HEK293 (cell line): Measurements from ENCODE around the gene CSRP1.

Experiments
- KLF1 ChIP-seq: fragments of 450-650 bp; formaldehyde crosslinking; IDR thresholded peaks from 2 replicates; pipeline ENCODE4 v1.5.1; 2016; ENCODE audit warnings: missing biosample characterization, missing genetic modification characterization
- REST ChIP-seq: fragments of 450-650 bp; formaldehyde crosslinking; IDR thresholded peaks from 2 replicates; pipeline ENCODE4 v1.5.1; 2016; ENCODE audit warnings: missing biosample characterization, missing genetic modification characterization
- SETDB1 ChIP-seq: IDR thresholded peaks from one replicate; pipeline ENCODE4 v1.6.1; 2017; ENCODE audit warnings: mild to moderate bottlenecking, low read length, moderate library complexity, mixed read lengths; ENCODE audit not compliant: insufficient read length
- TCF7L2 ChIP-seq: IDR thresholded peaks from 2 replicates; pipeline ENCODE4 v1.6.1; 2011; ENCODE audit warnings: low read depth, mild to moderate bottlenecking, inconsistent platforms, low read length, moderate library complexity, borderline replicate concordance
- ZEB2 ChIP-seq: fragments of 450-650 bp; formaldehyde crosslinking; IDR thresholded peaks from 2 replicates; pipeline ENCODE4 v1.5.1; 2016; ENCODE audit warnings: missing biosample characterization, missing genetic modification characterization
- ZFP3 ChIP-seq: fragments of 450-650 bp; formaldehyde crosslinking; IDR thresholded peaks from 2 replicates; pipeline ENCODE4 v1.5.1; 2016; ENCODE audit warnings: low read depth, missing biosample characterization, missing genetic modification characterization
- ZIC2 ChIP-seq: fragments of 450-650 bp; formaldehyde crosslinking; IDR thresholded peaks from 2 replicates; pipeline ENCODE4 v1.5.1; 2016; ENCODE audit warnings: missing biosample characterization, missing genetic modification characterization
- ZNF24 ChIP-seq: fragments of 450-650 bp; formaldehyde crosslinking; IDR thresholded peaks from 2 replicates; pipeline ENCODE4 v1.5.1; 2016; ENCODE audit warnings: missing biosample characterization, missing genetic modification characterization
- ZNF692 ChIP-seq: fragments of 450-650 bp; formaldehyde crosslinking; IDR thresholded peaks from 2 replicates; pipeline ENCODE4 v1.5.1; 2016; ENCODE audit warnings: missing biosample characterization, missing genetic modification characterization
- ZNF768 ChIP-seq: fragments of 450-650 bp; formaldehyde crosslinking; IDR thresholded peaks from 2 replicates; pipeline ENCODE4 v1.5.1; 2018; ENCODE audit warnings: missing biosample characterization, mild to moderate bottlenecking, missing genetic modification characterization
- TF ChIP-seq, protein P1 (sequence below): sonication (generic); formaldehyde crosslinking; IDR thresholded peaks from 2 replicates; pipeline ENCODE4 v1.8.1; 2022; ENCODE audit warnings: mild to moderate bottlenecking, moderate library complexity, missing genetic modification reagents
- TF ChIP-seq, protein P2 (sequence below): fragments of 450-650 bp; formaldehyde crosslinking; IDR thresholded peaks from 2 replicates; pipeline ENCODE4 v1.5.1; 2017; ENCODE audit warnings: missing biosample characterization, mild to moderate bottlenecking, missing genetic modification characterization, moderate library complexity
- TF ChIP-seq, protein P3 (sequence below): fragments of 450-650 bp; formaldehyde crosslinking; IDR thresholded peaks from 2 replicates; pipeline ENCODE4 v1.5.1; 2016; ENCODE audit warnings: missing biosample characterization, missing genetic modification characterization
- TF ChIP-seq, protein P4 (sequence below): fragments of 450-650 bp; formaldehyde crosslinking; IDR thresholded peaks from 2 replicates; pipeline ENCODE4 v1.5.1; 2016; ENCODE audit warnings: missing biosample characterization, missing genetic modification characterization

- TF ChIP-seq ZIC2 (tag by site-specific recombination): no peak
- TF ChIP-seq, protein P1, sequence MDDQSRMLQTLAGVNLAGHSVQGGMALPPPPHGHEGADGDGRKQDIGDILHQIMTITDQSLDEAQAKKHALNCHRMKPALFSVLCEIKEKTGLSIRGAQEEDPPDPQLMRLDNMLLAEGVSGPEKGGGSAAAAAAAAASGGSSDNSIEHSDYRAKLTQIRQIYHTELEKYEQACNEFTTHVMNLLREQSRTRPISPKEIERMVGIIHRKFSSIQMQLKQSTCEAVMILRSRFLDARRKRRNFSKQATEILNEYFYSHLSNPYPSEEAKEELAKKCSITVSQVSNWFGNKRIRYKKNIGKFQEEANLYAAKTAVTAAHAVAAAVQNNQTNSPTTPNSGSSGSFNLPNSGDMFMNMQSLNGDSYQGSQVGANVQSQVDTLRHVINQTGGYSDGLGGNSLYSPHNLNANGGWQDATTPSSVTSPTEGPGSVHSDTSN (CRISPR knock-in tag): no peak
- TF ChIP-seq, protein P2, sequence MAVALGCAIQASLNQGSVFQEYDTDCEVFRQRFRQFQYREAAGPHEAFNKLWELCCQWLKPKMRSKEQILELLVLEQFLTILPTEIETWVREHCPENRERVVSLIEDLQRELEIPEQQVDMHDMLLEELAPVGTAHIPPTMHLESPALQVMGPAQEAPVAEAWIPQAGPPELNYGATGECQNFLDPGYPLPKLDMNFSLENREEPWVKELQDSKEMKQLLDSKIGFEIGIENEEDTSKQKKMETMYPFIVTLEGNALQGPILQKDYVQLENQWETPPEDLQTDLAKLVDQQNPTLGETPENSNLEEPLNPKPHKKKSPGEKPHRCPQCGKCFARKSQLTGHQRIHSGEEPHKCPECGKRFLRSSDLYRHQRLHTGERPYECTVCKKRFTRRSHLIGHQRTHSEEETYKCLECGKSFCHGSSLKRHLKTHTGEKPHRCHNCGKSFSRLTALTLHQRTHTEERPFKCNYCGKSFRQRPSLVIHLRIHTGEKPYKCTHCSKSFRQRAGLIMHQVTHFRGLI: no peak
- TF ChIP-seq, protein P3, sequence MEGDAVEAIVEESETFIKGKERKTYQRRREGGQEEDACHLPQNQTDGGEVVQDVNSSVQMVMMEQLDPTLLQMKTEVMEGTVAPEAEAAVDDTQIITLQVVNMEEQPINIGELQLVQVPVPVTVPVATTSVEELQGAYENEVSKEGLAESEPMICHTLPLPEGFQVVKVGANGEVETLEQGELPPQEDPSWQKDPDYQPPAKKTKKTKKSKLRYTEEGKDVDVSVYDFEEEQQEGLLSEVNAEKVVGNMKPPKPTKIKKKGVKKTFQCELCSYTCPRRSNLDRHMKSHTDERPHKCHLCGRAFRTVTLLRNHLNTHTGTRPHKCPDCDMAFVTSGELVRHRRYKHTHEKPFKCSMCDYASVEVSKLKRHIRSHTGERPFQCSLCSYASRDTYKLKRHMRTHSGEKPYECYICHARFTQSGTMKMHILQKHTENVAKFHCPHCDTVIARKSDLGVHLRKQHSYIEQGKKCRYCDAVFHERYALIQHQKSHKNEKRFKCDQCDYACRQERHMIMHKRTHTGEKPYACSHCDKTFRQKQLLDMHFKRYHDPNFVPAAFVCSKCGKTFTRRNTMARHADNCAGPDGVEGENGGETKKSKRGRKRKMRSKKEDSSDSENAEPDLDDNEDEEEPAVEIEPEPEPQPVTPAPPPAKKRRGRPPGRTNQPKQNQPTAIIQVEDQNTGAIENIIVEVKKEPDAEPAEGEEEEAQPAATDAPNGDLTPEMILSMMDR (tag by site-specific recombination): no peak
- TF ChIP-seq ZNF768 (tag by site-specific recombination): no peak
- TF ChIP-seq SETDB1: no peak
- TF ChIP-seq ZNF692 (tag by site-specific recombination): no peak
- TF ChIP-seq, protein P4, sequence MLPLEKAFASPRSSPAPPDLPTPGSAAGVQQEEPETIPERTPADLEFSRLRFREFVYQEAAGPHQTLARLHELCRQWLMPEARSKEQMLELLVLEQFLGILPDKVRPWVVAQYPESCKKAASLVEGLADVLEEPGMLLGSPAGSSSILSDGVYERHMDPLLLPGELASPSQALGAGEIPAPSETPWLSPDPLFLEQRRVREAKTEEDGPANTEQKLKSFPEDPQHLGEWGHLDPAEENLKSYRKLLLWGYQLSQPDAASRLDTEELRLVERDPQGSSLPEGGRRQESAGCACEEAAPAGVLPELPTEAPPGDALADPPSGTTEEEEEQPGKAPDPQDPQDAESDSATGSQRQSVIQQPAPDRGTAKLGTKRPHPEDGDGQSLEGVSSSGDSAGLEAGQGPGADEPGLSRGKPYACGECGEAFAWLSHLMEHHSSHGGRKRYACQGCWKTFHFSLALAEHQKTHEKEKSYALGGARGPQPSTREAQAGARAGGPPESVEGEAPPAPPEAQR (tag by site-specific recombination): no peak
- no peak for TF ChIP-seq KLF1 (tag by site-specific recombination)
- no peak for TF ChIP-seq TCF7L2
- TF ChIP-seq REST (tag by site-specific recombination): no peak
- TF ChIP-seq ZNF24 (tag by site-specific recombination): no peak
- TF ChIP-seq ZEB2: no peak
- TF ChIP-seq ZFP3 (tag by site-specific recombination): no peak
Measured at GRCh38 chr1:201533836-201534235, 26.9 kb upstream of the CSRP1 start.
